ENCODE results near the gene ATPAF2.

DNA sequence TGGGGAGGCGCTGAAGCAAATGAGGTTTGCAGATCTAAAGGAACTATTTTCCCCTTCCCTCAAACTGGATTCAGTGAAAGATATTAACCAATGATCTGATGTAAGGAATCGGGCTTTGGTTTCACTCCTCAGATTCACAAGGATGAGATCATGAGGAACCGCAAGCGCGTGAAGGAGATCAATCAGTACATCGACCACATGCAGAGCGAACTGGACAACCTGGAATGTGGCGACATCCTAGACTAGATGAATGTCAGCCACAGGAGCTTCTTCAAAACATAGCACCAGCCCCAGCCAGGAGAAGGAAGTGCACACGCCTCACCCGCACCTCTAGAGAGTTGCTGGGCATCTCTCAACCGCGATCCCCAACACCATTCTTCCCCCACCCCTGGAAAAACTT lies 22.5 kb downstream of the ATPAF2 start:
- TF ChIP-seq CTCF (conservative IDR thresholded peaks at IDR 0.05), result no peak
- TF ChIP-seq EZH2 (IDR thresholded peaks at IDR 0.05; ENCODE audit: low read depth), result no peak

Measured in PC-9 (cell line).